Measurements from ENCODE around the gene PLCL1.

- TF ChIP-seq POLR2A (IDR thresholded peaks at IDR 0.05; ENCODE audit: borderline replicate concordance, extremely low read depth, insufficient read depth, insufficient read length) (no peak), RAD21 (IDR thresholded peaks at IDR 0.05; ENCODE audit: low read depth) (no peak), SIN3A (IDR thresholded peaks at IDR 0.05; ENCODE audit: low read depth) (no peak), EZH2 (IDR thresholded peaks at IDR 0.05) (no peak), POLR2AphosphoS5 (IDR thresholded peaks at IDR 0.05; ENCODE audit: low read depth, low read length) (no peak), EZH2phosphoT487 (IDR thresholded peaks at IDR 0.05; ENCODE audit: borderline replicate concordance) (no peak)
- TF ChIP-seq, protein P1, sequence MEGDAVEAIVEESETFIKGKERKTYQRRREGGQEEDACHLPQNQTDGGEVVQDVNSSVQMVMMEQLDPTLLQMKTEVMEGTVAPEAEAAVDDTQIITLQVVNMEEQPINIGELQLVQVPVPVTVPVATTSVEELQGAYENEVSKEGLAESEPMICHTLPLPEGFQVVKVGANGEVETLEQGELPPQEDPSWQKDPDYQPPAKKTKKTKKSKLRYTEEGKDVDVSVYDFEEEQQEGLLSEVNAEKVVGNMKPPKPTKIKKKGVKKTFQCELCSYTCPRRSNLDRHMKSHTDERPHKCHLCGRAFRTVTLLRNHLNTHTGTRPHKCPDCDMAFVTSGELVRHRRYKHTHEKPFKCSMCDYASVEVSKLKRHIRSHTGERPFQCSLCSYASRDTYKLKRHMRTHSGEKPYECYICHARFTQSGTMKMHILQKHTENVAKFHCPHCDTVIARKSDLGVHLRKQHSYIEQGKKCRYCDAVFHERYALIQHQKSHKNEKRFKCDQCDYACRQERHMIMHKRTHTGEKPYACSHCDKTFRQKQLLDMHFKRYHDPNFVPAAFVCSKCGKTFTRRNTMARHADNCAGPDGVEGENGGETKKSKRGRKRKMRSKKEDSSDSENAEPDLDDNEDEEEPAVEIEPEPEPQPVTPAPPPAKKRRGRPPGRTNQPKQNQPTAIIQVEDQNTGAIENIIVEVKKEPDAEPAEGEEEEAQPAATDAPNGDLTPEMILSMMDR (IDR thresholded peaks at IDR 0.05 in 2 of 3, conservative IDR thresholded peaks at IDR 0.05 in 1 of 3; ENCODE audit: borderline replicate concordance in 1 of 3, insufficient read depth in 1 of 3, low read depth in 2 of 3, low read length in 2 of 3) = no peak
These were observed 369.5 kb downstream of the PLCL1 start for GRCh38 chr2:198173864-198174263.

Data from HCT116 (cell line).